A673 (cell line): Measurements from ENCODE around the gene IL1RAP. TPM values are rescaled to one million over a fixed set of nuclear protein-coding genes. Genes with fewer than 3 reads are reported as not detected.
A peak's percentile ranks its signal among the peaks of the same experiment; 100 is the strongest.

Source experiments
- BruUV-seq: library from RNA; stranded (reverse); fragments of 400-500 nt; replicated peaks from 2 replicates; lab custom pipeline; 2021; lab: Mats Ljungman, UMichigan
- CTCF ChIA-PET: fragments of 300-600 bp; sonication (Branson Sonifier 250); formaldehyde crosslinking; loops from one replicate; lab custom pipeline; 2022; ENCODE audit warnings: antibody characterized with exemption; lab: Charles Lee
- POLR2A ChIA-PET: fragments of 300-600 bp; sonication (Branson Sonifier 250); formaldehyde crosslinking; loops from one replicate; lab custom pipeline; 2022; ENCODE audit warnings: antibody characterized with exemption; ENCODE audit not compliant: low non-redundant PET; lab: Charles Lee
- DNase-seq: peaks from one replicate; pipeline ENCODE4 v3.0.0-alpha.2; 2015; ENCODE audit warnings: low spot score
- H3K27ac ChIP-seq: fragments of 200-600 bp; sonication (generic); 2 replicates; pipeline ENCODE4 v1.5.1; 2016; ENCODE audit warnings: mixed run types, low read depth, mild to moderate bottlenecking, mixed read lengths, antibody characterized with exemption, low read length; ENCODE audit not compliant: poor library complexity, severe bottlenecking
- H3K27me3 ChIP-seq: fragments of 200-600 bp; sonication (generic); replicated peaks from 2 replicates; pipeline ENCODE4 v1.6.1; 2017; ENCODE audit warnings: mixed run types, low read depth, mild to moderate bottlenecking, mixed read lengths, antibody characterized with exemption, low read length; ENCODE audit not compliant: insufficient read depth, poor library complexity
- H3K36me3 ChIP-seq: fragments of 200-600 bp; sonication (generic); 2 replicates; pipeline ENCODE4 v1.6.1; 2016; ENCODE audit warnings: mixed run types, mild to moderate bottlenecking, mixed read lengths, antibody characterized with exemption, low read length; ENCODE audit not compliant: insufficient read depth, poor library complexity, severe bottlenecking
- H3K4me1 ChIP-seq: fragments of 200-600 bp; sonication (generic); 2 replicates; pipeline ENCODE4 v1.6.1; 2017; ENCODE audit warnings: mixed run types, mild to moderate bottlenecking, mixed read lengths, antibody characterized with exemption, low read length; ENCODE audit not compliant: insufficient read depth, poor library complexity, severe bottlenecking
- H3K4me3 ChIP-seq: fragments of 200-600 bp; sonication (generic); 2 replicates; pipeline ENCODE4 v1.5.1; 2016; ENCODE audit warnings: low read depth, mixed run types, mild to moderate bottlenecking, mixed read lengths, low read length; ENCODE audit not compliant: poor library complexity, severe bottlenecking
- H3K9me3 ChIP-seq: fragments of 200-600 bp; sonication (generic); 2 replicates; pipeline ENCODE4 v1.6.1; 2016; ENCODE audit warnings: mixed run types, low read depth, mild to moderate bottlenecking, mixed read lengths, antibody characterized with exemption, low read length; ENCODE audit not compliant: poor library complexity, severe bottlenecking
- EZH2 ChIP-seq: fragments of 200-600 bp; sonication (generic); IDR thresholded peaks from 2 replicates; pipeline ENCODE4 v1.6.1; 2017; ENCODE audit warnings: borderline replicate concordance, low read depth, mild to moderate bottlenecking, mixed read lengths, antibody characterized with exemption, low read length; ENCODE audit not compliant: poor library complexity, severe bottlenecking
- intact Hi-C: fragments of 100-400 bp; cut with micrococcal nuclease; formaldehyde crosslinking; loops from one replicate; pipeline ENCODE4 v1.10.0; 2022; ENCODE audit not compliant: unreplicated experiment
- total RNA-seq: library from RNA; stranded (reverse); gene quantifications from 2 replicates; pipeline ENCODE4 v1.2.3, GENCODE V29; 2021
- TF ChIP-seq, protein P1 (sequence below): fragments of 300-800, 200-600 bp; sonication (generic); conservative IDR thresholded peaks from 2 replicates; pipeline ENCODE4 v1.5.1; 2017; ENCODE audit warnings: low read depth, mild to moderate bottlenecking, antibody characterized with exemption, low read length, moderate library complexity, mixed read lengths

Gene IL1RAP
- total RNA-seq, 1 experiment from 2014 or later = 207 TPM

DNA sequence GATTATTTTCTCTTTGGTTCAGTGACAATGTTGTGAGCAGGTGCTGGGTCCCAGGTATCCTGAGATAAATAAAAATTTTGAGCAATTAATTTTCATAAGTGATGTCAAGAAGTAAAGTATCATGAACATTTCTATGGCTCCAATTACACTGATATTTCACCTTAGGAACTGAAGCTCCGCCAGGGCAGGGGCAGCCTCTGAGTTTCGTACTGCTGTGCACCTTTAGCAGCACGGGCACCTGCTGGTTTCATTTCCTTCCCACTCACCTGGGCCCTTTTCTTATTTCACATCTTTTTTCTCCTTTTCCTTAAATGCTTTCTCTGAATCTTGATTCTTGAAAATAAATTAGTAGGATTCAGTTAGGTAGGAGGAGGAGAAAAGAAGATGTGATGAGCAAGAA, 1.2 kb upstream of the IL1RAP start:
- H3K9me3 ChIP-seq = no peaks in the 10 kb centered on the region
- no peaks in the 10 kb centered on the region for H3K27me3 ChIP-seq
- H3K36me3 ChIP-seq = peaks cover 15% of the 10 kb centered on the region
- ChIA-PET CTCF (interaction anchor here (1.2 to 1.4 kb wide), 2 partner anchors 8 to 185 kb away, joined by 4 to 6 read pairs; no protein-coding TSS in a partner anchor), POLR2A (no interaction called here)
- H3K4me1 ChIP-seq = peaks cover 20% of the 10 kb centered on the region
- no peak for TF ChIP-seq EZH2
- intact Hi-C loops = loop anchor here (5.0 to 10.0 kb wide), 2 partner anchors 130 to 548 kb away; no protein-coding TSS in a partner anchor
- H3K4me3 ChIP-seq = no peak overlapping the region
- DNase-seq = no peak
- peak overlapping the region; percentile 53 for H3K27ac ChIP-seq
- BruUV-seq = no TSS peak

DNA sequence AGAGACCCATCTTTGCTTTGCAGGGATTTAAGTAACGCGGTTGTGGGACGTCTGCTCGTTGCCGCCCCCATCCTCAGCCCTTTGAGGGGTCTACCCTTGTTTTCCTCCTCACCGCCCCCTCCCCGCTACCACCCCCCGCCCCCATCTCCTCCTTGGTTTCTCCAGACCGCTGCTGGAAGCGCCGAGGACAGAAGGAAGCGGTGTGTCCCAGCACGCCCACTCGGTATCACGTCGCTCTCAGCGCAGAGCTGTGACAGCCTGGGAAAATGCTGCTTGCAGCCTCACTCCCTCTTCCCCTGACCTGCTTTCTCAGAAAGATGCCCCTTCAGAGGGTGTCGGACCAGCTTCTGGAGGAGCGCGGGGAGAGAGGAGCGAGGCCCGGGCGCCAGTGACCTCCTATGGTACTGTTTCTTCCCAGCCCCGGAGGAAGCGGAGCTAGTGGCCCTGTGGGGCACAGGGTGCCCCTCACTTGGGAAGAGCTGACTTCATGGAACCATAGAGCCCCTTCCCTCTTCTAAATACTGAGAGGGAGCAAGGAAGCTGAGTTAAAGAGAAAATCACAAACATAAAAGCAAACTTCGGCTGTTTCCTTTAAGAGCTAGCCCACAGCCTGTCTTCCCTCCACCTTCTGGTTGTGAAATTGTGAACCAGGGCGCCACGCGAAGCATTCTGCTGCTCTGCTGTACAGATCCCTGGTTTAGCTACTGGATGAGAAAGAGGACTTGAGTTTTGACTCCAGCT, 698 bp downstream of the IL1RAP start:
- intact Hi-C loops = loop anchor here (1.0 to 10.0 kb wide), 4 partner anchors 19 to 550 kb away; no protein-coding TSS in a partner anchor
- H3K27ac ChIP-seq = peak overlapping the region; percentile 84
- DNase-seq = peak; percentile 70
- peaks cover 39% of the 10 kb centered on the region for H3K4me1 ChIP-seq
- H3K9me3 ChIP-seq = no peaks in the 10 kb centered on the region
- H3K36me3 ChIP-seq = peaks cover 31% of the 10 kb centered on the region
- ChIA-PET CTCF (interaction anchor here (0.7 to 1.2 kb wide), 4 partner anchors 20 to 1930 kb away, joined by 3 to 6 read pairs (median 4); no protein-coding TSS in a partner anchor), POLR2A (interaction anchor here (0.7 kb wide), 1 partner anchor 394 kb away, joined by 13 read pairs; no protein-coding TSS in a partner anchor)
- H3K4me3 ChIP-seq = peak overlapping the region; percentile 87
- no TSS peak for BruUV-seq
- no peaks in the 10 kb centered on the region for H3K27me3 ChIP-seq
- TF ChIP-seq, protein P1, sequence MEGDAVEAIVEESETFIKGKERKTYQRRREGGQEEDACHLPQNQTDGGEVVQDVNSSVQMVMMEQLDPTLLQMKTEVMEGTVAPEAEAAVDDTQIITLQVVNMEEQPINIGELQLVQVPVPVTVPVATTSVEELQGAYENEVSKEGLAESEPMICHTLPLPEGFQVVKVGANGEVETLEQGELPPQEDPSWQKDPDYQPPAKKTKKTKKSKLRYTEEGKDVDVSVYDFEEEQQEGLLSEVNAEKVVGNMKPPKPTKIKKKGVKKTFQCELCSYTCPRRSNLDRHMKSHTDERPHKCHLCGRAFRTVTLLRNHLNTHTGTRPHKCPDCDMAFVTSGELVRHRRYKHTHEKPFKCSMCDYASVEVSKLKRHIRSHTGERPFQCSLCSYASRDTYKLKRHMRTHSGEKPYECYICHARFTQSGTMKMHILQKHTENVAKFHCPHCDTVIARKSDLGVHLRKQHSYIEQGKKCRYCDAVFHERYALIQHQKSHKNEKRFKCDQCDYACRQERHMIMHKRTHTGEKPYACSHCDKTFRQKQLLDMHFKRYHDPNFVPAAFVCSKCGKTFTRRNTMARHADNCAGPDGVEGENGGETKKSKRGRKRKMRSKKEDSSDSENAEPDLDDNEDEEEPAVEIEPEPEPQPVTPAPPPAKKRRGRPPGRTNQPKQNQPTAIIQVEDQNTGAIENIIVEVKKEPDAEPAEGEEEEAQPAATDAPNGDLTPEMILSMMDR = 0 out of 2 replicates have a peak, but pooled peaks have one; percentile 9
- TF ChIP-seq EZH2 = no peak

DNA sequence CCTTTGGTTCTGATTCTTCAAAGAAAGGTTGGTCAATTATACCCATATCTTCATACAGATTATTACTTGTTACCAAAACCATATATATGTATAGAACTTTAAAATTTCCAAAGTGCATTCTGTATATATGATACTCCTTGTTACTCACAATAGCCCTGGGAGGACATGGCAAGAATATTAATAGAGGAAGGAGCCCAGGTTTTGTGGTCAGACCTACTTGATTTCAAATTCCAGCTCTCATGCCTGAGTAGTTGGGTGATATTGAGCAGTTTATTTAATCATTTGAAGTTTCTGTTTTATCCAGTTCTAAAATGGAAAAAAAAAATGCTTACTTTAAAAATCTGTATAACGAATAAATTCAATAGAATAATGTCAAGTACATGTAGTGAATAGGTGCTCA, 2.5 kb downstream of the IL1RAP start:
- ChIA-PET CTCF (no interaction called here), POLR2A (no interaction called here)
- peaks cover 49% of the 10 kb centered on the region for H3K36me3 ChIP-seq
- H3K4me3 ChIP-seq = peak overlapping the region; percentile 87
- peaks cover 58% of the 10 kb centered on the region for H3K4me1 ChIP-seq
- H3K9me3 ChIP-seq = no peaks in the 10 kb centered on the region
- no peaks in the 10 kb centered on the region for H3K27me3 ChIP-seq
- peak overlapping the region; percentile 84 for H3K27ac ChIP-seq
- BruUV-seq = no TSS peak
- no peak for DNase-seq
- TF ChIP-seq, protein P1 = no peak
- TF ChIP-seq EZH2 = no peak
- intact Hi-C loops = loop anchor here (5.0 to 10.0 kb wide), 2 partner anchors 81 to 552 kb away; no protein-coding TSS in a partner anchor
